IPS-18c (cell line): ENCODE data around the gene TC2N.

Experiments used
- H3K4me3 ChIP-seq: 2 replicates; pipeline ENCODE4 v1.7.0; 2013; ENCODE audit warnings: low read depth, mild to moderate bottlenecking, low read length, moderate library complexity; ENCODE audit not compliant: insufficient read depth
- H3K9me3 ChIP-seq: one replicate; pipeline ENCODE4 v1.6.1; 2013; ENCODE audit warnings: mild to moderate bottlenecking, low read length, moderate library complexity; ENCODE audit not compliant: control insufficient read depth, insufficient read depth

TC2N gene

GRCh38 chr14:91893007-91893406, 25.7 kb upstream of the TC2N start:
- H3K4me3 ChIP-seq: no peak overlapping the region
- no peaks in the 10 kb centered on the region for H3K9me3 ChIP-seq

GRCh38 chr14:91891721-91892220, 24.4 kb upstream of the TC2N start:
- H3K9me3 ChIP-seq: no peaks in the 10 kb centered on the region
- no peak overlapping the region for H3K4me3 ChIP-seq

- no peaks in the 10 kb centered on the region for H3K9me3 ChIP-seq
- H3K4me3 ChIP-seq: no peak overlapping the region
Observed at GRCh38 chr14:91891101-91891500, 23.8 kb upstream of the TC2N start.

- H3K9me3 ChIP-seq: no peaks in the 10 kb centered on the region
- H3K4me3 ChIP-seq: no peak overlapping the region
Observed at GRCh38 chr14:91890291-91890749, 23.0 kb upstream of the TC2N start.

GRCh38 chr14:91889477-91890211, 22.3 kb upstream of the TC2N start:
- Histone ChIP-seq H3K4me3 (no peak overlapping the region), H3K9me3 (no peaks in the 10 kb centered on the region)

- H3K4me3 ChIP-seq: no peak overlapping the region
- no peaks in the 10 kb centered on the region for H3K9me3 ChIP-seq
Observed at GRCh38 chr14:91888641-91889476, 21.5 kb upstream of the TC2N start.

- Histone ChIP-seq H3K9me3 (no peaks in the 10 kb centered on the region), H3K4me3 (no peak overlapping the region)
Observed at GRCh38 chr14:91886961-91887360, 19.6 kb upstream of the TC2N start.

- no peaks in the 10 kb centered on the region for H3K9me3 ChIP-seq
Observed at GRCh38 chr14:91885839-91886238, 18.5 kb upstream of the TC2N start.

GRCh38 chr14:91885113-91885712, 17.9 kb upstream of the TC2N start:
- H3K9me3 ChIP-seq: no peaks in the 10 kb centered on the region

More at GRCh38 chr14:91885839-91886238, 18.5 kb upstream of the TC2N start:
- H3K4me3 ChIP-seq: no peak overlapping the region

GRCh38 chr14:91884664-91885063, 17.3 kb upstream of the TC2N start:
- no peaks in the 10 kb centered on the region for H3K9me3 ChIP-seq
- H3K4me3 ChIP-seq: no peak overlapping the region

More at GRCh38 chr14:91885113-91885712, 17.9 kb upstream of the TC2N start:
- H3K4me3 ChIP-seq: no peak overlapping the region

GRCh38 chr14:91883753-91884152, 16.4 kb upstream of the TC2N start:
- H3K4me3 ChIP-seq: no peak overlapping the region
- no peaks in the 10 kb centered on the region for H3K9me3 ChIP-seq

- H3K4me3 ChIP-seq: no peak overlapping the region
- no peaks in the 10 kb centered on the region for H3K9me3 ChIP-seq
Observed at GRCh38 chr14:91882776-91883175, 15.4 kb upstream of the TC2N start.

GRCh38 chr14:91882369-91882768, 15.0 kb upstream of the TC2N start:
- H3K4me3 ChIP-seq: no peak overlapping the region
- no peaks in the 10 kb centered on the region for H3K9me3 ChIP-seq

GRCh38 chr14:91879196-91879595, 11.9 kb upstream of the TC2N start:
- Histone ChIP-seq H3K9me3 (no peaks in the 10 kb centered on the region), H3K4me3 (no peak overlapping the region)

- no peak overlapping the region for H3K4me3 ChIP-seq
- H3K9me3 ChIP-seq: no peaks in the 10 kb centered on the region
Observed at GRCh38 chr14:91878274-91878673, 10.9 kb upstream of the TC2N start.

- Histone ChIP-seq H3K4me3 (no peak overlapping the region), H3K9me3 (no peaks in the 10 kb centered on the region)
Observed at GRCh38 chr14:91877376-91877915, 10.1 kb upstream of the TC2N start.

- H3K9me3 ChIP-seq: no peaks in the 10 kb centered on the region
- H3K4me3 ChIP-seq: no peak overlapping the region
Observed at GRCh38 chr14:91876492-91876891, 9.2 kb upstream of the TC2N start.
